Subcutaneous abdominal adipose tissue (tissue), 5 donors: ENCODE measurements around the gene FAAH.
A peak's percentile ranks its signal among the peaks of the same experiment; 100 is the strongest.

Experiments used
- H3K27ac ChIP-seq: one replicate; pipeline ENCODE4 v1.7.0; 2013; ENCODE audit warnings: low read depth, mild to moderate bottlenecking, inconsistent platforms, low read length, moderate library complexity
- H3K27me3 ChIP-seq, 5 donors: one replicate each; pipeline ENCODE4 v1.7.0; 2013; ENCODE audit warnings: low read length in 5 of 5, inconsistent platforms in 1 of 5; ENCODE audit not compliant: control insufficient read depth in 5 of 5, insufficient read depth in 4 of 5
- H3K36me3 ChIP-seq, 5 donors: one replicate each; pipeline ENCODE4 v1.7.0; 2013; ENCODE audit warnings: low read length in 5 of 5; ENCODE audit not compliant: control insufficient read depth in 5 of 5, insufficient read depth in 5 of 5
- H3K4me1 ChIP-seq, 5 donors: one replicate each; pipeline ENCODE4 v1.7.0; 2013; ENCODE audit warnings: low read length in 5 of 5, mild to moderate bottlenecking in 3 of 5, moderate library complexity in 1 of 5; ENCODE audit not compliant: control insufficient read depth in 5 of 5, insufficient read depth in 5 of 5
- H3K4me3 ChIP-seq, 5 donors: one replicate each; pipeline ENCODE4 v1.7.0; 2013; ENCODE audit warnings: low read length in 5 of 5, low read depth in 1 of 5
- H3K9ac ChIP-seq, 5 donors: one replicate each; pipeline ENCODE4 v1.7.0; 2013; ENCODE audit warnings: low read length in 5 of 5, mild to moderate bottlenecking in 4 of 5, moderate library complexity in 3 of 5
- H3K9me3 ChIP-seq, 5 donors: one replicate each; pipeline ENCODE4 v1.7.0; 2013; ENCODE audit warnings: low read length in 5 of 5; ENCODE audit not compliant: control insufficient read depth in 5 of 5
- donor health status: healthy.
- donor health status: healthy.
- donor health status: healthy.
- donor health status: healthy.
- donor health status: healthy.

The FAAH gene

GRCh38 chr1:46396441-46397398 is 2.6 kb downstream of the FAAH start:
- Histone ChIP-seq H3K27me3 (no peaks in the 10 kb centered on the region), H3K9ac (no peak overlapping the region), H3K9me3 (peaks cover 0 to 7% (median 0%) of the 10 kb centered on the region in 5 donors), H3K4me1 (peaks cover 0 to 32% (median 22%) of the 10 kb centered on the region in 5 donors), H3K27ac (no peak overlapping the region), H3K36me3 (no peaks in the 10 kb centered on the region), H3K4me3 (no peak overlapping the region)

DNA sequence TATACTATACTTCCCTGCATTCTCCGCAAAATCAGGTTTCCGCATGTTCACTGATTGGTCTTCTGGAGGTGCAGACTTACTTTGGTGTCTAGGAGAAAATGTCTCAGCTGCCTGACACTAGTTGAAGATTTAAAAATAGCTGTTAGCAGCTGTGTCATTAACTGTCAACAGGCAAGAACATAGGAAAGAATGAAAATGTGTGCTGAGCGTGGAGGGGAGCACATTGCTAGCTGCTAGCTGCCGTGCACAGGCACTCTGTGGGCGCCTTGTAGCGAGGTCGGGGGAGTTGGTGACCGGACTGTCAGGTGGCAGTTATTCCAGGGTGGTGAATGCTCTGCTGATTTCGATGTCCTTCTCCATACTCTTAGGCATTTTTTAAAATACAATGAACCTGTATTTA is 5.2 kb downstream of the FAAH start:
- no peak overlapping the region for H3K27ac ChIP-seq
- H3K9ac ChIP-seq: no peak overlapping the region
- no peaks in the 10 kb centered on the region for H3K27me3 ChIP-seq
- peaks cover 2 to 34% (median 26%) of the 10 kb centered on the region in 5 donors for H3K4me1 ChIP-seq
- no peaks in the 10 kb centered on the region for H3K36me3 ChIP-seq
- H3K9me3 ChIP-seq: no peaks in the 10 kb centered on the region
- H3K4me3 ChIP-seq: no peak overlapping the region

DNA sequence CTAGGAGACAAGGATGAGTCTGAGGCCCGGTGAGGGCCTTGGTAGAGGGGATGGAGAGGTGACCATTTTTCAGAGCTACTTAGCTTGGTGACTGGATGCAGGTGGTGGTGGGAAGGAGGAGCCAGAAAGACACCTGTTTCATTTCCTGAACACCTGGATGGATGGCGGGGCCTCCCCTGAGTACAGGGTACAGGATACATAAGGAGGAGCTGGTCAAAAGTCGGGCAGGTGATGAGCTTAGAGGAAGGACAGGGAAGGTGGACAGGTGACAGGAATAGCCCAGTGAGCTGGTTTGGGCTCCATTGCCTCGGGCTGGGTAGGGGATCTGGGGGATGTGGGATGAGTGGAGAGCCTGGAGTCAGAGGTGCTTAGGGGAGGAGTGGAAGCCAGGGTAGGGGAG is 6.3 kb downstream of the FAAH start:
- H3K9me3 ChIP-seq: no peaks in the 10 kb centered on the region
- H3K27me3 ChIP-seq: no peaks in the 10 kb centered on the region
- peaks cover 2 to 23% (median 15%) of the 10 kb centered on the region in 5 donors for H3K4me1 ChIP-seq
- H3K9ac ChIP-seq: no peak overlapping the region
- no peak overlapping the region for H3K4me3 ChIP-seq
- peaks cover 0 to 7% (median 2%) of the 10 kb centered on the region in 5 donors for H3K36me3 ChIP-seq
- H3K27ac ChIP-seq: no peak overlapping the region

- Histone ChIP-seq H3K27me3 (no peaks in the 10 kb centered on the region), H3K27ac (peak overlapping the region; percentile 55), H3K36me3 (peaks cover 0 to 7% (median 2%) of the 10 kb centered on the region in 5 donors), H3K4me3 (peak overlapping the region in 1 of 5 donors; percentile 26), H3K9me3 (no peaks in the 10 kb centered on the region), H3K9ac (no peak overlapping the region), H3K4me1 (peaks cover 2 to 21% (median 17%) of the 10 kb centered on the region in 5 donors)
Observed at GRCh38 chr1:46401154-46401913, 7.2 kb downstream of the FAAH start.

GRCh38 chr1:46401964-46402626 is 8.0 kb downstream of the FAAH start:
- Histone ChIP-seq H3K36me3 (peaks cover 0 to 7% (median 2%) of the 10 kb centered on the region in 5 donors), H3K9ac (no peak overlapping the region), H3K4me1 (peaks cover 2 to 23% (median 19%) of the 10 kb centered on the region in 5 donors), H3K27ac (peak overlapping the region; percentile 55), H3K4me3 (peak overlapping the region in 3 of 5 donors; percentile 26 to 40 (median 37)), H3K27me3 (no peaks in the 10 kb centered on the region), H3K9me3 (no peaks in the 10 kb centered on the region)

DNA sequence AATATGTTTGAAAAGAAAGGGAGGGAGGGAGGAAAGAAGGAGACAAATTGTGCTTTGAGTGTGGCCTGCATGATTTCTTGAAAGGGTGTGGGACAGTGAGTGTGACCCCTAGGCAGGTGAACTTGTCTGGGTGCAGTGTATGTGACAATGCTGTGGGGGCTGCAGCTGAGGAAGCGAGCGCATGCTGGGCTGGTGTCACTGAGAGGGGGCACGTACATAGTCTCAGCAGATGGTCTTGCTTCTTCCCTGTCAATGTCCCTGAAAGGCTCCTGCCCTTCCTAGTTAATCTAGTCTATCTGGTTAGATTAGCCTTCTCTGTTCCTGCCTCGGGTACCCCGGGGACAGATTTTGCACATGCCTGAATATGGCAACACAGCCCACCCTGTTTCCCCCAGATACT is 9.8 kb downstream of the FAAH start:
- H3K36me3 ChIP-seq: peaks cover 0 to 13% (median 9%) of the 10 kb centered on the region in 5 donors

GRCh38 chr1:46404482-46405196 is 10.5 kb downstream of the FAAH start:
- Histone ChIP-seq H3K36me3 (peaks cover 0 to 16% (median 13%) of the 10 kb centered on the region in 5 donors), H3K9me3 (no peaks in the 10 kb centered on the region), H3K9ac (no peak overlapping the region), H3K4me3 (no peak overlapping the region), H3K4me1 (peaks cover 2 to 23% (median 19%) of the 10 kb centered on the region in 5 donors), H3K27ac (no peak overlapping the region), H3K27me3 (no peaks in the 10 kb centered on the region)

More for the DNA sequence above, 9.8 kb downstream of the FAAH start:
- Histone ChIP-seq H3K27ac (no peak overlapping the region), H3K4me1 (peaks cover 2 to 23% (median 19%) of the 10 kb centered on the region in 5 donors), H3K9me3 (no peaks in the 10 kb centered on the region), H3K27me3 (no peaks in the 10 kb centered on the region), H3K9ac (no peak overlapping the region), H3K4me3 (no peak overlapping the region)

- peaks cover 0 to 17% (median 13%) of the 10 kb centered on the region in 5 donors for H3K36me3 ChIP-seq
- no peak overlapping the region for H3K27ac ChIP-seq
- H3K9me3 ChIP-seq: no peaks in the 10 kb centered on the region
- no peak overlapping the region for H3K9ac ChIP-seq
- no peaks in the 10 kb centered on the region for H3K27me3 ChIP-seq
- H3K4me1 ChIP-seq: peaks cover 2 to 23% (median 19%) of the 10 kb centered on the region in 5 donors
- H3K4me3 ChIP-seq: no peak overlapping the region
Observed at GRCh38 chr1:46405197-46405555, 11.1 kb downstream of the FAAH start.

DNA sequence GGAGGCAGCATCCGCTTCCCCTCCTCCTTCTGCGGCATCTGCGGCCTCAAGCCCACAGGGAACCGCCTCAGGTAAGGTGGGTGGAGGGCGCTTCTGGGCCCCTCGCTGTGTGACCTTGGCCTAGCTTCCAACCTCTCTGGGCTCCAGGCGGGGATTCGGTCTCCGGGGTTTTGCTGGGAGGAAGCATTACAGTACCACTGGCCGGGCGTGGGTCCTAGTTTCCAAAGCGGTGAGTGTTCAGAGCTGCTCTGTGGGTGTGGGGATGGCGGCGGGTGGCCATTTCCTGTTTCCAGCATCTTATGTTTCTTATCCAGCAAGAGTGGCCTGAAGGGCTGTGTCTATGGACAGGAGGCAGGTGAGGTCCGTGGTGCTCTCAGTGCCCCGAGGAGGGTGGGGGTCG is 11.6 kb downstream of the FAAH start:
- Histone ChIP-seq H3K27me3 (no peaks in the 10 kb centered on the region), H3K4me3 (no peak overlapping the region), H3K36me3 (peaks cover 0 to 17% (median 13%) of the 10 kb centered on the region in 5 donors), H3K4me1 (peaks cover 2 to 23% (median 19%) of the 10 kb centered on the region in 5 donors), H3K9me3 (no peaks in the 10 kb centered on the region), H3K9ac (peak overlapping the region in 1 of 5 donors; percentile 63), H3K27ac (no peak overlapping the region)
